Activated naive CD4-positive, alpha-beta T cell treated with anti-CD3 and anti-CD28 coated beads, Interleukin-2, amount 10 ng/mL, durations not matched to agents 7 days and 5 days (primary cell): Measurements from ENCODE around the gene NFASC.

ENCODE experiments used
- CTCF ChIA-PET: fragments of 350-600 bp; sonication (Branson Sonifier 250); formaldehyde crosslinking; loops from one replicate; lab custom pipeline; 2021; ENCODE audit warnings: antibody characterized with exemption; lab: Charles Lee
- DNase-seq: peaks from one replicate; pipeline ENCODE4 v3.0.0-alpha.2; 2020
- H3K27ac Mint-ChIP-seq: one replicate; pipeline ENCODE4 v1.8.0; 2021; ENCODE audit warnings: mild to moderate bottlenecking, moderate library complexity, mixed read lengths
- H3K27me3 Mint-ChIP-seq: one replicate; pipeline ENCODE4 v1.8.0; 2021; ENCODE audit warnings: mild to moderate bottlenecking, mixed read lengths
- H3K36me3 Mint-ChIP-seq: one replicate; pipeline ENCODE4 v1.8.0; 2021; ENCODE audit warnings: mixed read lengths
- H3K4me1 Mint-ChIP-seq: one replicate; pipeline ENCODE4 v1.8.0; 2021; ENCODE audit warnings: mixed read lengths
- H3K4me3 Mint-ChIP-seq: one replicate; pipeline ENCODE4 v1.8.0; 2021; ENCODE audit warnings: mild to moderate bottlenecking, moderate library complexity, mixed read lengths
- H3K9me3 Mint-ChIP-seq: one replicate; pipeline ENCODE4 v1.8.0; 2021; ENCODE audit warnings: mixed read lengths

Gene NFASC

DNA sequence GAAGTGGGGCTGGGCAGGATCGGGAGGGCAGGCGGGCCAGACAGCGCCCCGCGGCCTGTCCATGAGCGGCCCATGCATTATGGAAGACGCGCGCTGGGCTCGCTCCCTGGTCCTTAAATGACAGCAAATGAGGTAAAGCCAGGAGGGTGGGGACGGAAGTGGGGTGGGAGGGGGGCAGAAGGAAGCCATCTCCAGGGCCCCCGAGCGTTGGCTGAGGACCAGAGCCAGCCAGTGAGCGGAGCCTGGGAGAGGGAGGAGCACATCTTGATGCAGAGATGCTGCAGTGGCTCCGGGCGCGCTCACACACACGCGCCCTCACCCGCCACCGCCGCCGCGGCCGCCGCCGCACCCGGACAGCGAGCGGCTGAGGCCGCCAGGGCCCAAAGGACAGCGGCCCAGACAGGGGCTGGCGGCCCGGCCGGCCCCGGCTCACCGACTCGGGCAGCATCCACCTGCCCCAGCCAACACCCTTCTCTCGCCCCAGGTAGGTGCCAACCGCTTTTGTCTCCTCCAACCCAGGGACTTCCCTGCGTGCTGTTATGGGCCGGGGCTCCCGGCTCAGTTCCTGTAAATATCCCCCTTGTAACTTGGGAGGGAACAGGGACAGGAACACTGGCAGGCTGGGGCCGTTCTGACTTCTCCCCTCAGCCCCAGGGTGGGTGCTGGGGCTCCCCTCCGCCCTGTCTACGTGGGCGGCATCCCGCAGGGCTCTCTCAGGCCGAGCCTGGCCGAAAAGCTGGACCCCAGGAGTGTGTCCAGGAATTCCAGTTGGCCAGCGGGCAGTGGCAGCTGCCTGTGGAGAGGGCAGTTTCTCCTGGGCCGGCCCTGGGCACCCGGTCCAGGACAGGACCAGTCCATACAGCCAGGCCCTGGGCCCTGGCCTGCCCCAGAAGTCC is 172.5 kb downstream of the NFASC start, which contains the start of gene CNTN2:
TSS of gene CNTN2 (plus strand) at position 302 of the 896 bp plus-strand sequence. CDS start 9,974 bp downstream, outside the sequence.
- H3K4me1 Mint-ChIP-seq: no peaks in the 10 kb centered on the region
- no peaks in the 10 kb centered on the region for H3K36me3 Mint-ChIP-seq
- no peak within 1 kb of the TSS for H3K4me3 Mint-ChIP-seq
- CTCF ChIA-PET: no interaction called here
- no peak for DNase-seq
- H3K9me3 Mint-ChIP-seq: no peaks in the 10 kb centered on the region
- H3K27ac Mint-ChIP-seq: no peak within 1 kb of the TSS
- peaks cover 80% of the 10 kb centered on the region for H3K27me3 Mint-ChIP-seq

DNA sequence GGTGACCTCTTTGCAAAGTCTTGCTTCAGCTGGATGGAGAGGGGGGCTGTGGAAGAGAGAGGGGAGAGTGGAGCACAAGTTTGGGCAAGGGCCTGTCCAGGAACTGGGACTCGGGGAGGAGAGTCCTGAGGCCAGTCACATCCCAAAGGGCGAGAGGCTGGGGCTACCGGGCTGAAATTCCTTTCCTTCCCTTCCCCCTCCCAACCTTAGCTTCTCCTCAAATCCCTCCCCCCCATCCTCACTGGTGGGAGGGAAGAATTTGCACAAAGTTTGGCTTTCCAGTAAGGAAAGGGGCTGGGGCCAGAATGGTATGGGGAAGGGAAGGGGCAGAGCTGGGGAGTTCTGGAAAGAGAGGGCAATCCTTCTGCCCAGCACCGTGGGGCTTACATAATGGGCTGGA is 173.2 kb downstream of the NFASC start:
- CTCF ChIA-PET: interaction anchor here (0.9 kb wide), 1 partner anchor 14 kb away, joined by 3 read pairs; no protein-coding TSS in a partner anchor
- Mint-ChIP-seq H3K27me3 (peaks cover 84% of the 10 kb centered on the region), H3K36me3 (no peaks in the 10 kb centered on the region), H3K4me3 (no peak overlapping the region), H3K4me1 (no peaks in the 10 kb centered on the region), H3K27ac (no peak overlapping the region), H3K9me3 (no peaks in the 10 kb centered on the region)
- no peak for DNase-seq

DNA sequence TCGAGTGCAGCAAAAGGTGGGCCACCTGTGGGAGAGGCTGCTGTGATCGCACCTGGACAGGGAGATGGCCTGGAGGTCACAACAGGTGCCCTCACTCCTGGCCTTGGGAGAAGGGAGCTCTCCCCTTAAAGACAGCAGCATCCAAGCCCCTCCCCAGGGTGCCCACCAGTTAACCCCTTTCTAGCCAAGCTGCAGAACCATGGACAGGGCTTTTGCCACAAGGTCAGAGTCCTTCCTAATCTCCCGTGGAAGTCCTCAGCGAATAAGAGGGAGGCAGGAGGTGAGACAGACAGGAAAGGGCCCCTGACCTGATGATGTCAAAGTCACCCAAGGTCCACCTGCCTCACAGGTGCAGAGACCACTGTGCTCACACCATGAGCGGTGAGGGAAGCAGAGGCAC is 174.1 kb downstream of the NFASC start:
- Mint-ChIP-seq H3K4me3 (no peak overlapping the region), H3K36me3 (no peaks in the 10 kb centered on the region), H3K4me1 (no peaks in the 10 kb centered on the region), H3K9me3 (no peaks in the 10 kb centered on the region), H3K27ac (no peak overlapping the region), H3K27me3 (peaks cover 81% of the 10 kb centered on the region)
- CTCF ChIA-PET: interaction anchor here (0.9 kb wide), 1 partner anchor 13 kb away, joined by 3 read pairs; no protein-coding TSS in a partner anchor
- no peak for DNase-seq

DNA sequence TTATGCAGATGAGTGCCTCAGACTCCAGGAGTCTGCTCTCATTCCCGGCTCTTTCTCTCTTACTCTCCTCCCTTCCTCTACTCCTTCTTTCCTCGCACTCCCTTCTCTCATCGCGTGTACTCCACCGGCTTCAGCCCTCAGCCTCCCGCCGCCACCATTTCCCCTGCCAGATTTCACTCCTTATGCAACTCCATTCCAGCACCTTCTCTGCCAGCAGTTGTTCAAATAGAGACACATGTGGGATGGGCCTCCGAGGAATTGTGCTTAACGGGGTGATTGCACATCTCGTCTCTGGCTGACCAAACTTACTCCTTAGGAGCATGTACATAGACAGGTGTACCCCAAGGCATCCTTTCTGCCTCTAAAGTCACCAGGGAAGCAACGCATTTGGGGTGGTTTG is 174.5 kb downstream of the NFASC start:
- no peaks in the 10 kb centered on the region for H3K4me1 Mint-ChIP-seq
- H3K36me3 Mint-ChIP-seq: no peaks in the 10 kb centered on the region
- CTCF ChIA-PET: no interaction called here
- no peak overlapping the region for H3K4me3 Mint-ChIP-seq
- H3K9me3 Mint-ChIP-seq: no peaks in the 10 kb centered on the region
- H3K27ac Mint-ChIP-seq: no peak overlapping the region
- no peak for DNase-seq
- peaks cover 77% of the 10 kb centered on the region for H3K27me3 Mint-ChIP-seq

DNA sequence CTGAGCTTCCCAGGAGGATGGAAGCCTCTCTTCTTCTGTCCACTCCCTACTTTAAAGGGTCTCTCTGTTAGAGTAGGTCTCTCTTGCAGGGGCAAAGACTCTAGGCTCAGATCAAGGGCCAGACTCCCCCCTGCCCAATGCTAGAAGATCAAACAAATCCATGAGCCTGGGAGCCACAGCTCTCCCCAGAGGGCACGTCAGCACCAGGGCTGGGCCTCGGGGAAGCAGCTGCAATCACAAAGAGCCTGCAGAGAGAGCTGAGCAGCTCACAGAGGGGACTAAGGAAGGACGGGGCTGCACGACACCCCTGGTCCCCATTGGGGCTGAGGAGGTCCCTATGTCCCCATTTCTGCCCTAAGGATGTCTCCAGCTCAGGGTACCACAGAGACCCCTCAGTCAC is 176.2 kb downstream of the NFASC start:
- no peak overlapping the region for H3K27ac Mint-ChIP-seq
- H3K36me3 Mint-ChIP-seq: no peaks in the 10 kb centered on the region
- CTCF ChIA-PET: interaction anchor here (1.5 kb wide), 1 partner anchor 15 kb away, joined by 4 read pairs; no protein-coding TSS in a partner anchor
- no peak for DNase-seq
- no peak overlapping the region for H3K4me3 Mint-ChIP-seq
- no peaks in the 10 kb centered on the region for H3K9me3 Mint-ChIP-seq
- H3K4me1 Mint-ChIP-seq: no peaks in the 10 kb centered on the region
- peaks cover 67% of the 10 kb centered on the region for H3K27me3 Mint-ChIP-seq

DNA sequence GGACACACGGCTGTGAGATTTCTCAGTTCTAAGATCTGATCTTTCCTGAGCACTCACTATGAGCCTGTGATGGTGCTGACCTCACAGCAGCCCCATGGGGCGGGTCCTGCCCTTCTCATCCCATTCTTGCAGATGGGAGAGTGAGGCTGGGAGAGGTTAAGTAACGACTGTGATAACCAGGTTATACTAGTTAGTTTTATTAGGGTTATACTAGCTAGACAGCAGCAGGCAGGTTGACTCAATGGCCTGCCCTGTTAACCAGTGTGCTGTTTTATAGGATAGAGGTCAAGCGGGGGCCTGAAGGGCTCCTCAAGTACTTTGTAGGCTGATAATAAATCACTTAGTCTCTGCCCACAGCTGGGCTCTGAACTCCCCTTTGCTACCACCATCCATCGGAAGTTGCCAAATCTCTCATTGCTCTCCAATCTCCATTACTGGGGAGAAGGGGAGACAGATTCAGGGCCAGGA is 177.1 kb downstream of the NFASC start:
- Mint-ChIP-seq H3K4me1 (no peaks in the 10 kb centered on the region), H3K9me3 (no peaks in the 10 kb centered on the region), H3K36me3 (no peaks in the 10 kb centered on the region), H3K27ac (no peak overlapping the region), H3K27me3 (peaks cover 58% of the 10 kb centered on the region), H3K4me3 (no peak overlapping the region)
- DNase-seq: no peak
- CTCF ChIA-PET: interaction anchor here (2.7 kb wide), 1 partner anchor 14 kb away, joined by 16 read pairs; no protein-coding TSS in a partner anchor

DNA sequence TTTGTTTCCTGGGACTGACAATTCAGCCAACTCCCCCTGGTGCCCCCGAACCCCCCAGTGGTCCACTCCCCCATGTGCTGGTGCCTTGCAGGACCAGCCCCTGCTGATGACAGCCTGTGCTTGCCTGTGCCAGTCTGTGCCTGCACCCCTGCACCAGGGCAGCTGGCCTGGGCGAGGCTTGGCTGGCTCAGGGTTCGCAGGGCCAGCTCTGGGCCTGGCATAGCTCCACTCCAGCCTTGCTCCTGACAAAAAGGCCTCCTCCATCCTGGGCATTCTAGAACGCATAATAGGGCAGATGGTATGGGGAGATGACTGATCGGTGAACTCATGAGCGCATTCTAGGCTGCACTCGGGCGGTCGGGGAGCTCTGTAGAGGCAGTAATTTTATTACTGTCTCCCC is 177.7 kb downstream of the NFASC start:
- Mint-ChIP-seq H3K4me1 (no peaks in the 10 kb centered on the region), H3K27me3 (peaks cover 52% of the 10 kb centered on the region), H3K4me3 (no peak overlapping the region), H3K9me3 (no peaks in the 10 kb centered on the region), H3K27ac (no peak overlapping the region), H3K36me3 (no peaks in the 10 kb centered on the region)
- CTCF ChIA-PET: interaction anchor here (2.7 kb wide), 1 partner anchor 13 kb away, joined by 16 read pairs; no protein-coding TSS in a partner anchor
- no peak for DNase-seq

DNA sequence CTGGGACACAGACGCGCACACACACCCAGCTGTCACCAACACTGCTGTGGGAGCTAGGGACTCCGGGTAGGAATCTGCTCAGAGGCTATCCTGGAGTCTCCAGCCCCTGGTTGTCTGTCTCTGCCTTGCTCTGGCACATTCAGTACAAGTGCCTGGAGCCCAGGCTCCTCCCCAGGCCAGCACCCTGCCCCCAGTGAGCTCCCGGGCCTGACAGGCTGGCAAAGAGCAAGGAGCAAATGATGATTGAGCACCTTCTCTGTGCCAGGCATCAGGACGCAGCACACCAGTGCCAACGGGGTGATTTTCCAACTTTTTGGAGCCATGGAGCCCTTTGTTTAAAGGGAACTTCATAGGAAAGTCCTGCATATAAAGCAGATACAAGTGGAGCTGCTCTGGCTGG is 178.8 kb downstream of the NFASC start:
- Mint-ChIP-seq H3K27ac (no peak overlapping the region), H3K4me3 (no peak overlapping the region), H3K4me1 (no peaks in the 10 kb centered on the region), H3K27me3 (peaks cover 46% of the 10 kb centered on the region), H3K9me3 (no peaks in the 10 kb centered on the region), H3K36me3 (no peaks in the 10 kb centered on the region)
- CTCF ChIA-PET: interaction anchor here (1.3 to 2.7 kb wide), 2 partner anchors 12 to 436 kb away, joined by 3 to 16 read pairs; no protein-coding TSS in a partner anchor
- DNase-seq: no peak

DNA sequence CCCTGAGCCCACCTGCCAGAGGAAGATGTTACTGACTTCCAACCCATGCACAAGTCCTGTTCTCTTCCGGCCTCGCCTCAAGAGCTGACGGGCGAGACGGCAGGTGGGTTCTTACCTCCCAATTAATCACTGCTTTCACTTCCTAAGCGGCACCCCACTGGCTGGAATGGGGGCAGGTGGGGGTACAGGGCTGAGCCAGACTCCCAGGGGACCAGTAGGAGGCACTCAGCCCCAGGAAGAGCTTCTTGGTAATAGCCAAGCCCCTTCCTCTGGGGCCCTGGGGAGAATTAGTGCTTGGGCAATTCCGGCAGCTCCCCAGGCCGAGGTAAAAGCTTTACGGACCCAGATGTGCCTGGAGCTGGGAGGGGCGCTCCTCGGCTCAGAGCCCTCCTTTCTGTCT is 182.0 kb downstream of the NFASC start:
- no peaks in the 10 kb centered on the region for H3K36me3 Mint-ChIP-seq
- H3K27ac Mint-ChIP-seq: no peak overlapping the region
- H3K27me3 Mint-ChIP-seq: peaks cover 15% of the 10 kb centered on the region
- H3K4me3 Mint-ChIP-seq: no peak overlapping the region
- DNase-seq: no peak
- CTCF ChIA-PET: interaction anchor here (1.3 to 2.9 kb wide), 2 partner anchors 9 to 76 kb away, joined by 3 to 14 read pairs; no protein-coding TSS in a partner anchor
- no peaks in the 10 kb centered on the region for H3K9me3 Mint-ChIP-seq
- H3K4me1 Mint-ChIP-seq: no peaks in the 10 kb centered on the region

DNA sequence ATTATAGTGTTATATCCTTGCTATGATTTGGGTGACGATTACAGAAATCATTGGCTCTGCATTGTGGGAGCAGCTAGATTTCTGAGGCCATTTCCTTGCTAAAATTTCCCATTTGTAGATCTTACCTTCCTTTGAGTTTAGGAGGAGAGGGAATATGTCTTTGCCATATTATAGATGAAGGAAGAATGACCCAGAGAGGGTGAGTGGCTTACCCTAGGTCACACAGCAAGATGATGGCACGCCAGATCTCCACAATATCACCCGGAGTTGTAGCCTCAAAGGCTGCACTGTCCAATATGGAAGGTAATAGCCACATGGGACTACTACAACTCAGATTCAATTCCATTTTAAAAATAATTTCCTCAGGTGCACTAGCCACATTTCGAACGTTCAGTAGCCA is 182.6 kb downstream of the NFASC start:
- CTCF ChIA-PET: interaction anchor here (1.3 to 2.9 kb wide), 2 partner anchors 8 to 77 kb away, joined by 3 to 14 read pairs; no protein-coding TSS in a partner anchor
- H3K9me3 Mint-ChIP-seq: no peaks in the 10 kb centered on the region
- no peak overlapping the region for H3K4me3 Mint-ChIP-seq
- DNase-seq: no peak
- no peak overlapping the region for H3K27ac Mint-ChIP-seq
- peaks cover 14% of the 10 kb centered on the region for H3K27me3 Mint-ChIP-seq
- H3K36me3 Mint-ChIP-seq: no peaks in the 10 kb centered on the region
- H3K4me1 Mint-ChIP-seq: no peaks in the 10 kb centered on the region

DNA sequence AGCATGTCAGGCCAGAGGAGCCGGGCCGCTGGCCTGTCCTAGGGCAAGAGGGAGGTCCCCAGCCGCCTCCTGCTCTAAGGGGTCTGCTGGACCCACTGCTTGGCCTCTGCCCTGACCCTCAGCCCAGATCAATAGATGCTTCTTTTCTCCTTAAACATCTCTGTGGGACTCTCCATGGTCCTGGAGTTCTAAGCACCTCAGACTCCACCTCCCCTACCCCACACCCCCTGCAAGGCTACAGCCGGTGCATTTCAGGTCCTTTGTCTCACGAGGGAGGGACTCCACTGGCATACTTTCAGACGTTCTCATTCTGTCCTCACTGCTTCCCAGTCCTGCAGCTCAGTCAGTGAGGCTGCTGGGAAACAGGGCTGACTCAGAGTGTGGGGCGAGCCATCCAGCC is 183.4 kb downstream of the NFASC start:
- no peaks in the 10 kb centered on the region for H3K4me1 Mint-ChIP-seq
- H3K27ac Mint-ChIP-seq: no peak overlapping the region
- H3K36me3 Mint-ChIP-seq: no peaks in the 10 kb centered on the region
- DNase-seq: no peak
- no peaks in the 10 kb centered on the region for H3K9me3 Mint-ChIP-seq
- peaks cover 11% of the 10 kb centered on the region for H3K27me3 Mint-ChIP-seq
- H3K4me3 Mint-ChIP-seq: no peak overlapping the region
- CTCF ChIA-PET: interaction anchor here (2.9 kb wide), 1 partner anchor 7 kb away, joined by 14 read pairs; no protein-coding TSS in a partner anchor

DNA sequence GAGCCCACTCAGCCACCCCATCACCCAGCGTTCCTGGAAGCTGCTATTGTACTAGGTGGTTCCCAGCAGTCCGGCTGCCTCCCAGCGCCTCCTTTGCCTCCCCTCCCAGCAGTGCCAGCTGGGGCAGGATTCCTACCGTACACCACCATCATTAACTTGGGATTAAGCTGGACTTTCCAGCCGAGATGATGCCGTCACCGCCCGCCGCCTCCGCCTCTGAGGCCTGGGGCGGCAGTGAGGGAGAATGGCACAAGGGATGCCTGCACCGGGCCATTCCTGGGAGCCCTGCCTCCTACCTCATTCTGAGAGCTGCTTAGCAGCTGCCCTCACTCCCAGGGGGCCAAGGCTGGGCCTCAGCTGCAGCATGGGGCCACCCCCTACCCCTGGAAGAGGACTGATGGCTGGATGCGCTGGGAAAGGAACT is 185.5 kb downstream of the NFASC start:
- peaks cover 11% of the 10 kb centered on the region for H3K27me3 Mint-ChIP-seq
- H3K9me3 Mint-ChIP-seq: no peaks in the 10 kb centered on the region
- CTCF ChIA-PET: interaction anchor here (0.8 kb wide), 1 partner anchor 63 kb away, joined by 3 read pairs; no protein-coding TSS in a partner anchor
- no peaks in the 10 kb centered on the region for H3K4me1 Mint-ChIP-seq
- H3K27ac Mint-ChIP-seq: no peak overlapping the region
- DNase-seq: no peak
- no peak overlapping the region for H3K4me3 Mint-ChIP-seq
- H3K36me3 Mint-ChIP-seq: no peaks in the 10 kb centered on the region

DNA sequence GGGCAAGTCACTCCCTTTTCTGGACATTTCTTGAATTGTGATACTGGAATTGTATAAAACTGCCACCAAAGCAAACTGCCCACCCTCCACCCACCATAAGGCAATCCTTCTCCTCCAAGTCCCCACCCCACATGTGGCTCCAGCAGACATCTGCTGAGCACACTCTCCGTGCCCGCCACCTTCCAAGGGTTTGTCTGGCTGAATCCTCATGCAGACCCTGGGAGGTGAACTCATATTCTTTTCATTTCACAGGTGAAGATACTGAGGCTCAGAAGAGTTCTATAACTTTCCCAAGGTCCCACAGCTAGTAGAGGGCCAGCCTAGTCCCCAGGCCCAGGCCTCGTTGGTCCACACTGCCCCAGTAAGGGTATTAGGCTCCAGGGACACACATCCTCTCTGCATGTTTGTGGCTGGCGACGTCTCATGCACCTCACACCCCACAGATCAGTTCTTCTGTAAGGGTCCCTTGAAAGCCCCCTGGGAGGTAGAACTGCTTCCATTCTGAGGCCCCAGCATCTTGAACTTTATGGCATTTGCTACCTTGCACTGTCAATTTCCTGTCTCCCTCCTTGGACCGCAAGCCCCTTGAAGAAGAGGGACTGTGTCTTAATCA is 186.4 kb downstream of the NFASC start:
- DNase-seq: no peak
- Mint-ChIP-seq H3K27me3 (peaks cover 5% of the 10 kb centered on the region), H3K9me3 (no peaks in the 10 kb centered on the region), H3K4me3 (no peak overlapping the region), H3K4me1 (no peaks in the 10 kb centered on the region), H3K27ac (no peak overlapping the region), H3K36me3 (no peaks in the 10 kb centered on the region)
- CTCF ChIA-PET: interaction anchor here (1.2 kb wide), 1 partner anchor 13 kb away, joined by 3 read pairs; no protein-coding TSS in a partner anchor
